Measurements from ENCODE around the gene TMUB2. TPM values are rescaled to one million over a fixed set of nuclear protein-coding genes. Genes with fewer than 3 reads are reported as not detected.

The TMUB2 gene
- total and polyA plus RNA-seq, 2 of the 13 experiments (the other 11 are each of a cell fraction or from before 2014, with no cell fraction given): 26.9 to 50.8 TPM

DNA sequence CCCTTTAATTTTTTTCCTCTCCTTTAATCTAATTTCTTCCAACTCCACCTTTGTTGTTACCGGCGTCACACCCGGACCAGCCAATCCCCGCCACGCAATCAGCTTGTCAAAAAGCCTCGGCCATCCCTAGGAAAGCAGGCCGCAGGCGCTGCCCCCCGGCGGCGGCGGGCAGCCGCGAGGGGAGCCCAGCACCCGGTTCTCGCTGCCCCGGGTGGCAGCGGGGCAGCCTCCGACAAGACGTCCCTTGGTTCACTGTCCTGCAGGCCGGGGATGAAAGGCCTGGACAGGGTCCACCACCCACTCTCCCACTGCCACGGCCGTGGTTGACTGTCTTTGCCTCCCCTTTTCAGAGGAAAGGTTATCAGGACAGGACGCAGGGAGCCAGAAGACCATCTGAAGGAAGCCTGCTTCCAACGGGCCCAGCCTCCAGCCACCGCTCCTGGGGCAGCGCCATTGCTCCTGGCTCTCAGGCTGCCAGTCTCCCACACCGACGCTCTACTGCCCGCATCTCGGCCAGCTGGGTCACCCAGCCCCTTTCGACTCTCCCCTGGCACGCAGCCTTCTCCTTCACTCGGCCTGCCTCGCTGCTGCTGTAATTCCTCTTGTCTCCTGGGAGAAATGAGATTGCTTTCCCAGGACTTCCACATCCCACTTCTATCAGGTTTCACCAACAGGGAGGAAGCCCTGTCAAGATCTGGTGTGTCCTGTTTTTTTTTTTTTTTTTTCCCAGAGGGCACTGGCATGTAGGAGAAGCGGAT, 35.5 kb downstream of the TMUB2 start (continued):
- TF ChIP-seq, protein P1, sequence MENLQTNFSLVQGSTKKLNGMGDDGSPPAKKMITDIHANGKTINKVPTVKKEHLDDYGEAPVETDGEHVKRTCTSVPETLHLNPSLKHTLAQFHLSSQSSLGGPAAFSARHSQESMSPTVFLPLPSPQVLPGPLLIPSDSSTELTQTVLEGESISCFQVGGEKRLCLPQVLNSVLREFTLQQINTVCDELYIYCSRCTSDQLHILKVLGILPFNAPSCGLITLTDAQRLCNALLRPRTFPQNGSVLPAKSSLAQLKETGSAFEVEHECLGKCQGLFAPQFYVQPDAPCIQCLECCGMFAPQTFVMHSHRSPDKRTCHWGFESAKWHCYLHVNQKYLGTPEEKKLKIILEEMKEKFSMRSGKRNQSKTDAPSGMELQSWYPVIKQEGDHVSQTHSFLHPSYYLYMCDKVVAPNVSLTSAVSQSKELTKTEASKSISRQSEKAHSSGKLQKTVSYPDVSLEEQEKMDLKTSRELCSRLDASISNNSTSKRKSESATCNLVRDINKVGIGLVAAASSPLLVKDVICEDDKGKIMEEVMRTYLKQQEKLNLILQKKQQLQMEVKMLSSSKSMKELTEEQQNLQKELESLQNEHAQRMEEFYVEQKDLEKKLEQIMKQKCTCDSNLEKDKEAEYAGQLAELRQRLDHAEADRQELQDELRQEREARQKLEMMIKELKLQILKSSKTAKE (CRISPR knock-in tag; IDR thresholded peaks at IDR 0.05; ENCODE audit: borderline replicate concordance): no peak
- TF ChIP-seq MIXL1 (CRISPR knock-in tag; IDR thresholded peaks at IDR 0.05) (no peak), ZNF484 (CRISPR knock-in tag; IDR thresholded peaks at IDR 0.05; ENCODE audit: borderline replicate concordance, low read depth) (no peak), KLF15 (CRISPR knock-in tag; IDR thresholded peaks at IDR 0.05; ENCODE audit: borderline replicate concordance) (no peak)
- TF ChIP-seq, protein P2, sequence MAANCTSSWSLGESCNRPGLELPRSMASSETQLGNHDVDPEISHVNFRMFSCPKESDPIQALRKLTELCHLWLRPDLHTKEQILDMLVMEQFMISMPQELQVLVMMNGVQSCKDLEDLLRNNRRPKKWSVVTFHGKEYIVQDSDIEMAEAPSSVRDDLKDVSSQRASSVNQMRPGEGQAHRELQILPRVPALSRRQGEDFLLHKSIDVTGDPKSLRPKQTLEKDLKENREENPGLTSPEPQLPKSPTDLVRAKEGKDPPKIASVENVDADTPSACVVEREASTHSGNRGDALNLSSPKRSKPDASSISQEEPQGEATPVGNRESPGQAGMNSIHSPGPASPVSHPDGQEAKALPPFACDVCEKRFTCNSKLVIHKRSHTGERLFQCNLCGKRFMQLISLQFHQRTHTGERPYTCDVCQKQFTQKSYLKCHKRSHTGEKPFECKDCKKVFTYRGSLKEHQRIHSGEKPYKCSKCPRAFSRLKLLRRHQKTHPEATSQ (CRISPR knock-in tag; IDR thresholded peaks at IDR 0.05; ENCODE audit: borderline replicate concordance): no peak
- TF ChIP-seq, protein P3, sequence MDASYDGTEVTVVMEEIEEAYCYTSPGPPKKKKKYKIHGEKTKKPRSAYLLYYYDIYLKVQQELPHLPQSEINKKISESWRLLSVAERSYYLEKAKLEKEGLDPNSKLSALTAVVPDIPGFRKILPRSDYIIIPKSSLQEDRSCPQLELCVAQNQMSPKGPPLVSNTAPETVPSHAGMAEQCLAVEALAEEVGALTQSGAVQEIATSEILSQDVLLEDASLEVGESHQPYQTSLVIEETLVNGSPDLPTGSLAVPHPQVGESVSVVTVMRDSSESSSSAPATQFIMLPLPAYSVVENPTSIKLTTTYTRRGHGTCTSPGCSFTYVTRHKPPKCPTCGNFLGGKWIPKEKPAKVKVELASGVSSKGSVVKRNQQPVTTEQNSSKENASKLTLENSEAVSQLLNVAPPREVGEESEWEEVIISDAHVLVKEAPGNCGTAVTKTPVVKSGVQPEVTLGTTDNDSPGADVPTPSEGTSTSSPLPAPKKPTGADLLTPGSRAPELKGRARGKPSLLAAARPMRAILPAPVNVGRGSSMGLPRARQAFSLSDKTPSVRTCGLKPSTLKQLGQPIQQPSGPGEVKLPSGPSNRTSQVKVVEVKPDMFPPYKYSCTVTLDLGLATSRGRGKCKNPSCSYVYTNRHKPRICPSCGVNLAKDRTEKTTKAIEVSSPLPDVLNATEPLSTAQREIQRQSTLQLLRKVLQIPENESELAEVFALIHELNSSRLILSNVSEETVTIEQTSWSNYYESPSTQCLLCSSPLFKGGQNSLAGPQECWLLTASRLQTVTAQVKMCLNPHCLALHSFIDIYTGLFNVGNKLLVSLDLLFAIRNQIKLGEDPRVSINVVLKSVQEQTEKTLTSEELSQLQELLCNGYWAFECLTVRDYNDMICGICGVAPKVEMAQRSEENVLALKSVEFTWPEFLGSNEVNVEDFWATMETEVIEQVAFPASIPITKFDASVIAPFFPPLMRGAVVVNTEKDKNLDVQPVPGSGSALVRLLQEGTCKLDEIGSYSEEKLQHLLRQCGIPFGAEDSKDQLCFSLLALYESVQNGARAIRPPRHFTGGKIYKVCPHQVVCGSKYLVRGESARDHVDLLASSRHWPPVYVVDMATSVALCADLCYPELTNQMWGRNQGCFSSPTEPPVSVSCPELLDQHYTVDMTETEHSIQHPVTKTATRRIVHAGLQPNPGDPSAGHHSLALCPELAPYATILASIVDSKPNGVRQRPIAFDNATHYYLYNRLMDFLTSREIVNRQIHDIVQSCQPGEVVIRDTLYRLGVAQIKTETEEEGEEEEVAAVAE (CRISPR knock-in tag; IDR thresholded peaks at IDR 0.05; ENCODE audit: borderline replicate concordance): no peak
- TF ChIP-seq, protein P4, sequence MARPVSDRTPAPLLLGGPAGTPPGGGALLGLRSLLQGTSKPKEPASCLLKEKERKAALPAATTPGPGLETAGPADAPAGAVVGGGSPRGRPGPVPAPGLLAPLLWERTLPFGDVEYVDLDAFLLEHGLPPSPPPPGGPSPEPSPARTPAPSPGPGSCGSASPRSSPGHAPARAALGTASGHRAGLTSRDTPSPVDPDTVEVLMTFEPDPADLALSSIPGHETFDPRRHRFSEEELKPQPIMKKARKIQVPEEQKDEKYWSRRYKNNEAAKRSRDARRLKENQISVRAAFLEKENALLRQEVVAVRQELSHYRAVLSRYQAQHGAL (CRISPR knock-in tag; IDR thresholded peaks at IDR 0.05; ENCODE audit: not compliant biosample characterization): peak; percentile 42
- TF ChIP-seq, protein P5, sequence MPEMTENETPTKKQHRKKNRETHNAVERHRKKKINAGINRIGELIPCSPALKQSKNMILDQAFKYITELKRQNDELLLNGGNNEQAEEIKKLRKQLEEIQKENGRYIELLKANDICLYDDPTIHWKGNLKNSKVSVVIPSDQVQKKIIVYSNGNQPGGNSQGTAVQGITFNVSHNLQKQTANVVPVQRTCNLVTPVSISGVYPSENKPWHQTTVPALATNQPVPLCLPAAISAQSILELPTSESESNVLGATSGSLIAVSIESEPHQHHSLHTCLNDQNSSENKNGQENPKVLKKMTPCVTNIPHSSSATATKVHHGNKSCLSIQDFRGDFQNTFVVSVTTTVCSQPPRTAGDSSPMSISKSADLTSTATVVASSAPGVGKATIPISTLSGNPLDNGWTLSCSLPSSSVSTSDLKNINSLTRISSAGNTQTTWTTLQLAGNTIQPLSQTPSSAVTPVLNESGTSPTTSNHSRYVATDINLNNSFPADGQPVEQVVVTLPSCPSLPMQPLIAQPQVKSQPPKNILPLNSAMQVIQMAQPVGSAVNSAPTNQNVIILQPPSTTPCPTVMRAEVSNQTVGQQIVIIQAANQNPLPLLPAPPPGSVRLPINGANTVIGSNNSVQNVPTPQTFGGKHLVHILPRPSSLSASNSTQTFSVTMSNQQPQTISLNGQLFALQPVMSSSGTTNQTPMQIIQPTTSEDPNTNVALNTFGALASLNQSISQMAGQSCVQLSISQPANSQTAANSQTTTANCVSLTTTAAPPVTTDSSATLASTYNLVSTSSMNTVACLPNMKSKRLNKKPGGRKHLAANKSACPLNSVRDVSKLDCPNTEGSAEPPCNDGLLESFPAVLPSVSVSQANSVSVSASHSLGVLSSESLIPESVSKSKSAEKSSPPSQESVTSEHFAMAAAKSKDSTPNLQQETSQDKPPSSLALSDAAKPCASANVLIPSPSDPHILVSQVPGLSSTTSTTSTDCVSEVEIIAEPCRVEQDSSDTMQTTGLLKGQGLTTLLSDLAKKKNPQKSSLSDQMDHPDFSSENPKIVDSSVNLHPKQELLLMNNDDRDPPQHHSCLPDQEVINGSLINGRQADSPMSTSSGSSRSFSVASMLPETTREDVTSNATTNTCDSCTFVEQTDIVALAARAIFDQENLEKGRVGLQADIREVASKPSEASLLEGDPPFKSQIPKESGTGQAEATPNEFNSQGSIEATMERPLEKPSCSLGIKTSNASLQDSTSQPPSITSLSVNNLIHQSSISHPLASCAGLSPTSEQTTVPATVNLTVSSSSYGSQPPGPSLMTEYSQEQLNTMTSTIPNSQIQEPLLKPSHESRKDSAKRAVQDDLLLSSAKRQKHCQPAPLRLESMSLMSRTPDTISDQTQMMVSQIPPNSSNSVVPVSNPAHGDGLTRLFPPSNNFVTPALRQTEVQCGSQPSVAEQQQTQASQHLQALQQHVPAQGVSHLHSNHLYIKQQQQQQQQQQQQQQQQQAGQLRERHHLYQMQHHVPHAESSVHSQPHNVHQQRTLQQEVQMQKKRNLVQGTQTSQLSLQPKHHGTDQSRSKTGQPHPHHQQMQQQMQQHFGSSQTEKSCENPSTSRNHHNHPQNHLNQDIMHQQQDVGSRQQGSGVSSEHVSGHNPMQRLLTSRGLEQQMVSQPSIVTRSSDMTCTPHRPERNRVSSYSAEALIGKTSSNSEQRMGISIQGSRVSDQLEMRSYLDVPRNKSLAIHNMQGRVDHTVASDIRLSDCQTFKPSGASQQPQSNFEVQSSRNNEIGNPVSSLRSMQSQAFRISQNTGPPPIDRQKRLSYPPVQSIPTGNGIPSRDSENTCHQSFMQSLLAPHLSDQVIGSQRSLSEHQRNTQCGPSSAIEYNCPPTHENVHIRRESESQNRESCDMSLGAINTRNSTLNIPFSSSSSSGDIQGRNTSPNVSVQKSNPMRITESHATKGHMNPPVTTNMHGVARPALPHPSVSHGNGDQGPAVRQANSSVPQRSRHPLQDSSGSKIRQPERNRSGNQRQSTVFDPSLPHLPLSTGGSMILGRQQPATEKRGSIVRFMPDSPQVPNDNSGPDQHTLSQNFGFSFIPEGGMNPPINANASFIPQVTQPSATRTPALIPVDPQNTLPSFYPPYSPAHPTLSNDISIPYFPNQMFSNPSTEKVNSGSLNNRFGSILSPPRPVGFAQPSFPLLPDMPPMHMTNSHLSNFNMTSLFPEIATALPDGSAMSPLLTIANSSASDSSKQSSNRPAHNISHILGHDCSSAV (CRISPR knock-in tag; IDR thresholded peaks at IDR 0.05; ENCODE audit: borderline replicate concordance): no peak
- TF ChIP-seq, protein P6, sequence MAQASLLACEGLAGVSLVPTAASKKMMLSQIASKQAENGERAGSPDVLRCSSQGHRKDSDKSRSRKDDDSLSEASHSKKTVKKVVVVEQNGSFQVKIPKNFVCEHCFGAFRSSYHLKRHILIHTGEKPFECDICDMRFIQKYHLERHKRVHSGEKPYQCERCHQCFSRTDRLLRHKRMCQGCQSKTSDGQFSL (CRISPR knock-in tag; IDR thresholded peaks at IDR 0.05): no peak; the same call in none of the 2 replicates

All from HepG2 (cell line).